Measurements from ENCODE around the gene PAX8.
A peak's percentile ranks its signal among the peaks of the same experiment; 100 is the strongest.

PAX8 gene

DNA sequence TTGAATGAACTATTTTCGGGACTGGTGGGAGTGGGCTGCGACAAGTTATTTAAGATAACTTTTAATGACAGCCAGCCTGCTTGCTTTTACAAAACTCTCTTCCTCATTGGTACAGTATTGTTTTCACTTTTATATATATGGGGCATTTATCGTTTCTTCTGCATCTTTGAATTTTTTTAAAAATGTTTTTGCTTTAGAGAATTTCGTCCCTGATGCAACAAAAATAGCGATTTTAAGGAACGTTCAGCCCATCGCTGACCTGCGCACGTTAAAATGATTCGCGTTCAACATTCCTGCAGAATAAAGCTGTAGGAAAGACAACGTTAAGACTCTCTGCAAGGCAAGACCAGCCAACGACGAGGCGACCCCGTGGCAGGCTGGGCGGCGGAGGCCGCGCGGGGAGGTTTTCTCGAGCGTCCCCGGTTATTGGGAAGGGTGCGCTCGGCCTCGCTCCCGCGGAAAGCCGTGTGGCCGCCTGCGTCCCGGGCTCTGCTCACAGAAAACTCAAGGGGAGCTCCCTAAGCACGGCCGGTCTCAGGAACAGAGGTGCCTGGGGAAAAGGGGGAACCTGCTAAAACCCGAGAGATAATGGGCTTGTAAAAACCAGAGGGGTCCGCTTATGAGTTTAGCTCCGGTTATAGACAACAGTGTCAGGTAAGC, 3.0 kb downstream of the PAX8 start:
- TF ChIP-seq, protein P1, sequence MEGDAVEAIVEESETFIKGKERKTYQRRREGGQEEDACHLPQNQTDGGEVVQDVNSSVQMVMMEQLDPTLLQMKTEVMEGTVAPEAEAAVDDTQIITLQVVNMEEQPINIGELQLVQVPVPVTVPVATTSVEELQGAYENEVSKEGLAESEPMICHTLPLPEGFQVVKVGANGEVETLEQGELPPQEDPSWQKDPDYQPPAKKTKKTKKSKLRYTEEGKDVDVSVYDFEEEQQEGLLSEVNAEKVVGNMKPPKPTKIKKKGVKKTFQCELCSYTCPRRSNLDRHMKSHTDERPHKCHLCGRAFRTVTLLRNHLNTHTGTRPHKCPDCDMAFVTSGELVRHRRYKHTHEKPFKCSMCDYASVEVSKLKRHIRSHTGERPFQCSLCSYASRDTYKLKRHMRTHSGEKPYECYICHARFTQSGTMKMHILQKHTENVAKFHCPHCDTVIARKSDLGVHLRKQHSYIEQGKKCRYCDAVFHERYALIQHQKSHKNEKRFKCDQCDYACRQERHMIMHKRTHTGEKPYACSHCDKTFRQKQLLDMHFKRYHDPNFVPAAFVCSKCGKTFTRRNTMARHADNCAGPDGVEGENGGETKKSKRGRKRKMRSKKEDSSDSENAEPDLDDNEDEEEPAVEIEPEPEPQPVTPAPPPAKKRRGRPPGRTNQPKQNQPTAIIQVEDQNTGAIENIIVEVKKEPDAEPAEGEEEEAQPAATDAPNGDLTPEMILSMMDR (IDR thresholded peaks at IDR 0.05; ENCODE audit: borderline replicate concordance, control extremely low read depth, extremely low read depth, insufficient read depth, missing control alignments), result no peak
- in situ Hi-C loops (cut with MboI; ENCODE audit: low sequenced_read_pairs, unreplicated experiment), result no loop called here
- DNase-seq (ENCODE audit: low spot score), result no peak

DNA sequence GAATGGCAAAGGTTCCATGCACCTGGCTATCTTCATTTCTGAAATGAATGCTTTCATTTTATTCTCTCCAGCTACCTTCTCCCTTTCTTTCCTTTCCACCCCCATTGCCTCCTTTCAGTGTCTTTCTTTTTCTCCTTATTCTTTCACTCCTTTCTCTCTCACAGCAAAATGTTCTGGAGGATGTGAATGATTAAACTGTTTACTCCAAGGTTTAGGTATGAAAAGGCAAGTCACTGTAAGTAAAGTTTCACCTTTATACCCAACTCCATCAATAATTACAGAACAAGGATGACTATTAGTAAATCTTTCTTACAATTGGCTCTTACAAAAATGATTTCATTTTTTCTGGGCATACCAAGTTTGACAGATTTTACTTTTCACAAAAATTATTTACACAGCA, 4.3 kb downstream of the PAX8 start:
- in situ Hi-C loops (cut with MboI; ENCODE audit: low sequenced_read_pairs, unreplicated experiment), result no loop called here
- TF ChIP-seq, protein P1 (IDR thresholded peaks at IDR 0.05; ENCODE audit: borderline replicate concordance, control extremely low read depth, extremely low read depth, insufficient read depth, missing control alignments), result no peak
- DNase-seq (ENCODE audit: low spot score), result no peak

DNA sequence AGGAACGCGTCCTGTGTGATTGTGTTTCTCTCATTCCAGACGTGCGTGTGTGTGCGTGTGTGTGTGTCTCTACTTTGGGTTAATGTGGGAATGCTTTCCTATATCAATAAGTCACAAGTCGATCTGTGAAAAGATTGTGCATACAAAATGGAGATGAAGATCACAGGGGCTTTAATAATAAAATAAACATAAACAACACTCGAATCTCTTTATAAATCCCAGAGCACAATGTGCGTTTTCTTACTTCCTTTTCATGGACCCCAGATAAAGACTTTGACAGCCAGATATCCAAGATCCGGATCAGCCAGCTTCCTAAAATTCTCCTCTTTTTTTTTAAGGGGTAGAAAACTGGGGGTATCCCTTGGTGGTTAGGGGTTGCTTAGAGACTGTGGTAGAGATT, 4.7 kb downstream of the PAX8 start:
- TF ChIP-seq, protein P1 (IDR thresholded peaks at IDR 0.05; ENCODE audit: borderline replicate concordance, control extremely low read depth, extremely low read depth, insufficient read depth, missing control alignments), result no peak
- in situ Hi-C loops (cut with MboI; ENCODE audit: low sequenced_read_pairs, unreplicated experiment), result no loop called here
- DNase-seq (ENCODE audit: low spot score), result no peak

DNA sequence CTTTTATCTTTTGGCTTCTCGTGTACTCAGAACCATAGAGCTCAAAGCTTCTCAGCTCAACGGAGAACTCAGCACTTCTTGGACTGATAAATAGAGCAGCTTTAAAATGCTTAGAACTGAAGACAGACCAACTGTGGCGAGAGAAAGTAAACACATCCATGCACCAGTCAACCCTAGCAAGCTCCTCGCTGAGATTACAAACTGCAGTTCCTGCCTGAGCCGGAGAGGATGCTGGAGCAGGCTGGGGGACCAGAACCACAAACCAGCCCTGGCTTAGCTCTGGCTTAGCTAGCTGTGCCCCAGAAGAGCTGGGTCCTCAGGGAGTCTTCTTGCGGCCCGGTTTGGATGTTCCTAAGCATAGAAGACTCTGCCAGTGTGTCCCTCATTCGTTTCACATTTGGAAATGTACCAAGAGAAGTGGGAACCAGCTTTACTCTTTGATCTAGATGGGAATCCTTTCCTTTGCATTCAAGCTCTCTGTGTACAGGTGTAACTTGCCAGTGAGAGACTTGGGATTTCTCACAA, 5.6 kb downstream of the PAX8 start:
- peak; percentile 37 for DNase-seq (ENCODE audit: low spot score)
- TF ChIP-seq, protein P1 (IDR thresholded peaks at IDR 0.05; ENCODE audit: borderline replicate concordance, control extremely low read depth, extremely low read depth, insufficient read depth, missing control alignments), result no peak
- in situ Hi-C loops (cut with MboI; ENCODE audit: low sequenced_read_pairs, unreplicated experiment), result no loop called here

DNA sequence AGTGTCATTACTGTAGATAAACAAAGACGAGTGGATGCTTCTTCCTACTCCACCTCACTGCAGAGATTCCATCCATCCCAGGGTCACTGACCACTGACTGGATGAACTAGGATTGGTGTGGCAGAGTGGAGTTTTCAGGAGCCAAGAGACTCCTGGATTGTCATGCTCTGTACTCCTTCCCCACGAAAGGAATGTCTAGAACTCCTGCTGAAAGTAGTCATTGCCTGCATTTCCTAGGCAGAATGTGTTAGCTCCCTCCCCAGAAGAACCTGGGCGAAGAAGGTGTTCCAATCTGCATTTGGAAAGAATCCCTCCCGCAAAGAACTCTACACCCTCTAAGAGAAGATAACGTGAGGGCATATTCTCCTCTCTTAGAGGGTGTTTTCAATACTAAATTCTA, 6.2 kb downstream of the PAX8 start:
- TF ChIP-seq, protein P1 (IDR thresholded peaks at IDR 0.05; ENCODE audit: borderline replicate concordance, control extremely low read depth, extremely low read depth, insufficient read depth, missing control alignments), result no peak
- in situ Hi-C loops (cut with MboI; ENCODE audit: low sequenced_read_pairs, unreplicated experiment), result no loop called here
- no peak for DNase-seq (ENCODE audit: low spot score)

DNA sequence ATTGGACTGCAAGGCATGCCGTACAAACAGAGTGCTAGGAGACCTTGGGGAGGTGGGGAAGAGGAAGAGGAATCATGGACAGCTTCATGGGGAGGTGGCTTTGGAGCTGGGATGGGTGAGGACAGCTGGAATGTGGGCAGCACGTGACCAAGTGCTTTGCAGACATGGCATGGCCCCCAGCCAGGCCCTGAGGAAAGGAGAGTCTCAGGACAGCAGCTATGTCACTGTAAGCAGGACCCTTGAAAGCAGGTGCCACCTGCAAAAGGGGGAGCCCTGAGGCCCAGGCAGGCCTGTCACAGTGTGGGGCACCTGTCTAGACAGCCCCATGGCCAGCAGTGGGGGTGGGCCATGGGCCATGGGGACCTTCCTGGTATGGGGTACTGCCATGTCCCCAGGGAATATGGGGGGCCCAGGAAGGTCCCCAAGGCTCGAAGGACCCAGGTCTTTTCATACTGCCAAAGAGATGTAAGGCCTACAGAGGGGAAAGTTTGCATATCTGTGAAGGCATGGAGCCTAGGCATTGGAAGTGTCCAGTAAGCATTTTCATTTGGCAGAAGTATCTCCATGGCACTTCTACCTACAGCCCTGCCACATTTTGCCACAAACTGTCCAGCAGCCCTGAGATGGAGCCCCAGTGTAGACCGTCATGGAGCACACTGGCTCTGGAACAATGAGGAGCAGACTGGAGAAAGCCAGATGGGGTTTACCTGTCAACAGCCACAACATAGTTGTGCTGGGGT, 9.9 kb downstream of the PAX8 start:
- TF ChIP-seq, protein P1 (IDR thresholded peaks at IDR 0.05; ENCODE audit: borderline replicate concordance, control extremely low read depth, extremely low read depth, insufficient read depth, missing control alignments), result no peak
- no peak for DNase-seq (ENCODE audit: low spot score)
- in situ Hi-C loops (cut with MboI; ENCODE audit: low sequenced_read_pairs, unreplicated experiment), result no loop called here

Data from GM13976 (cell line).